Osteoblast (primary cell): ENCODE measurements around the gene GPR84. TPM values are rescaled to one million over a fixed set of nuclear protein-coding genes. Genes with fewer than 3 reads are reported as not detected.

Experiments
- DNase-seq: peaks from one replicate; pipeline ENCODE4 v3.0.0; 2011; ENCODE audit warnings: low spot score, mixed read lengths; ENCODE audit not compliant: insufficient read length; ENCODE audit errors: missing footprints
- H2AFZ ChIP-seq: 2 replicates; pipeline ENCODE4 v1.6.0; 2011; ENCODE audit warnings: mild to moderate bottlenecking, low read length
- H3K27ac ChIP-seq: 2 replicates; pipeline ENCODE4 v1.5.1; 2011; ENCODE audit warnings: mild to moderate bottlenecking, low read depth, low read length, moderate library complexity
- H3K27me3 ChIP-seq: 2 replicates; pipeline ENCODE4 v1.6.0; 2012; ENCODE audit warnings: mild to moderate bottlenecking, control low read depth, inconsistent platforms, low read length, moderate library complexity; ENCODE audit not compliant: insufficient read depth
- H3K36me3 ChIP-seq: 2 replicates; pipeline ENCODE4 v1.5.1; 2011; ENCODE audit warnings: mild to moderate bottlenecking, low read length, control low read depth, moderate library complexity; ENCODE audit not compliant: insufficient read depth
- H3K4me1 ChIP-seq: 2 replicates; pipeline ENCODE4 v1.5.1; 2011; ENCODE audit warnings: mild to moderate bottlenecking, low read length, control low read depth, moderate library complexity; ENCODE audit not compliant: insufficient read depth
- H3K4me2 ChIP-seq: 2 replicates; pipeline ENCODE4 v1.6.0; 2011; ENCODE audit warnings: mild to moderate bottlenecking, low read length; ENCODE audit not compliant: insufficient read depth
- H3K4me3 ChIP-seq: fragments of 200-600 bp; sonication (generic); 3 replicates; pipeline ENCODE4 v1.5.1; 2012; ENCODE audit warnings: mild to moderate bottlenecking, low read length, inconsistent platforms; ENCODE audit not compliant: insufficient read depth
- H3K79me2 ChIP-seq: 2 replicates; pipeline ENCODE4 v1.6.0; 2012; ENCODE audit warnings: mild to moderate bottlenecking, low read length, control low read depth, inconsistent platforms; ENCODE audit not compliant: insufficient read depth
- H3K9me3 ChIP-seq: 2 replicates; pipeline ENCODE4 v1.5.1; 2011; ENCODE audit warnings: low read depth, low read length, control low read depth
- H4K20me1 ChIP-seq: 2 replicates; pipeline ENCODE4 v1.6.0; 2012; ENCODE audit warnings: mild to moderate bottlenecking, low read length, control low read depth; ENCODE audit not compliant: insufficient read depth
- total RNA-seq: library from RNA; depleted of rRNA; stranded (reverse); fragments of >200 nt; gene quantifications from 2 replicates; pipeline ENCODE4 v1.2.3, GENCODE V29; 2012
- TF ChIP-seq, protein P1 (sequence below): IDR thresholded peaks from 2 replicates; pipeline ENCODE4 v1.5.1; 2011; ENCODE audit warnings: mild to moderate bottlenecking, low read depth, low read length, moderate library complexity; ENCODE audit errors: extremely low read depth

Gene GPR84
- total RNA-seq, 1 donor, result 0.36 TPM

DNA sequence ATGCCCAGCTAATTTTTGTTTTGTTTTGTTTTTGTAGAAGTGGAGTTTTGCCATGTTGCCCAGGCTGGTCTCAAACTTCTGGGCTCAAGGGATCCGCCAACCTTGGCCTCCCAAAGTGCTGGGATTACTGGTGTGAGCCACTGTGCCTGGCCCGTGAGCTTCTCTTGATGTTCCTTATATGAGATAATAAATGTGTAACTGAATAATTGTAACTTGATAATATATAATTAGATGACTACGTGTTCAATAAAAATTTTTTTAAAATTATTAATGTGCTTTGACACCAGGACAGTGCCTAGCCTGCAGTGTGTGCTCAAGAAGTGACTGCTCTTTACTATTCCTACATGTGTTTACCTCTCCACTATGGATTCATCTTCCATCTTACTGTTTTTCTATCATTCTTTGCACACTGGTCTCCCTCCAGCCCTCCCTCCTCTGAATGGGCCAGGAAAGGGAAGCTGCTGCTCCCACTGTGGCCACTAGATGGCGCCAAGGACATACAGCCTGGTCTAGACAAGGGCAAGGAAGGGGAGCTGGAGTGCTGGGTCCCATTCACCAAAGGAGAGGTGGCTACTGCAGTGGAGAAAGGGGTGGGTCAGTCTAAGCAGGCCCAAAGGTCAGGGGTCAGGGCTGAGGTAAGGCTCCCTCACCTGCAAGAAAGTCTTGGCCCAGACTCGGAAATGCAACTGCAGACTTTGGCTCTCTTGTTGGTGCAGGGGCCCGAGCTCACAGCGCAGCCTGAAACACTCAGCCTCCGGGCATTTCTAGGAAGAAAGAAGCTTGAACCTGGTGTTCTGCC, 34.9 kb upstream of the GPR84 start:
- Histone ChIP-seq H3K36me3 (peaks cover 100% of the 10 kb centered on the region), H4K20me1 (peaks cover 61% of the 10 kb centered on the region)
- peak; percentile 98 for DNase-seq

DNA sequence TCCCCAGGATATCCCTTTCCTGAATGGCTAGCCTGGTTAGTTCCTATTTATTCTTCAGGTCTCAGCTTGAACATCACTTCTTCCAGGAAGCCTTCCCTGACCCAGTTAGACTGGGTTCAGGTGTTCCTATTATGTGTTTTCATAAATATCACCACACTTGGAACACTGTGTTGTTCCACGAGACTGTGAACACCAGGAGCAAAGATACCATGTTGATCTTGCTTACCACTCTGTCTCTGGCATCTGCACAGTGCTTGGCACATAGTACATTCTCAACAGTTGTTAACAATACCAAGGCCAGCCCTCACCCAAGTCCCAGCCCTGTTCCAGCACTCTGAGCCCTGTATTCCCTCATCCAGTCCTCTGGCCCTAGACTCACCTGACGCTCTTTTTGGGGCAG, 33.9 kb upstream of the GPR84 start:
- Histone ChIP-seq H2AFZ (no peak overlapping the region), H3K4me3 (no peak overlapping the region), H3K27me3 (no peaks in the 10 kb centered on the region), H3K9me3 (no peaks in the 10 kb centered on the region), H3K36me3 (peaks cover 99% of the 10 kb centered on the region), H3K79me2 (peaks cover 4% of the 10 kb centered on the region), H3K4me2 (no peak overlapping the region), H4K20me1 (peaks cover 59% of the 10 kb centered on the region), H3K4me1 (no peaks in the 10 kb centered on the region), H3K27ac (no peak overlapping the region)
- DNase-seq, result no peak
- TF ChIP-seq, protein P1, sequence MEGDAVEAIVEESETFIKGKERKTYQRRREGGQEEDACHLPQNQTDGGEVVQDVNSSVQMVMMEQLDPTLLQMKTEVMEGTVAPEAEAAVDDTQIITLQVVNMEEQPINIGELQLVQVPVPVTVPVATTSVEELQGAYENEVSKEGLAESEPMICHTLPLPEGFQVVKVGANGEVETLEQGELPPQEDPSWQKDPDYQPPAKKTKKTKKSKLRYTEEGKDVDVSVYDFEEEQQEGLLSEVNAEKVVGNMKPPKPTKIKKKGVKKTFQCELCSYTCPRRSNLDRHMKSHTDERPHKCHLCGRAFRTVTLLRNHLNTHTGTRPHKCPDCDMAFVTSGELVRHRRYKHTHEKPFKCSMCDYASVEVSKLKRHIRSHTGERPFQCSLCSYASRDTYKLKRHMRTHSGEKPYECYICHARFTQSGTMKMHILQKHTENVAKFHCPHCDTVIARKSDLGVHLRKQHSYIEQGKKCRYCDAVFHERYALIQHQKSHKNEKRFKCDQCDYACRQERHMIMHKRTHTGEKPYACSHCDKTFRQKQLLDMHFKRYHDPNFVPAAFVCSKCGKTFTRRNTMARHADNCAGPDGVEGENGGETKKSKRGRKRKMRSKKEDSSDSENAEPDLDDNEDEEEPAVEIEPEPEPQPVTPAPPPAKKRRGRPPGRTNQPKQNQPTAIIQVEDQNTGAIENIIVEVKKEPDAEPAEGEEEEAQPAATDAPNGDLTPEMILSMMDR, result no peak

More for the DNA sequence above, 34.9 kb upstream of the GPR84 start:
- Histone ChIP-seq H2AFZ (no peak overlapping the region), H3K4me1 (no peaks in the 10 kb centered on the region), H3K4me2 (no peak overlapping the region), H3K9me3 (no peaks in the 10 kb centered on the region), H3K27ac (no peak overlapping the region), H3K27me3 (no peaks in the 10 kb centered on the region), H3K79me2 (peaks cover 10% of the 10 kb centered on the region), H3K4me3 (no peak overlapping the region)
- TF ChIP-seq, protein P1, result peak; percentile 100

DNA sequence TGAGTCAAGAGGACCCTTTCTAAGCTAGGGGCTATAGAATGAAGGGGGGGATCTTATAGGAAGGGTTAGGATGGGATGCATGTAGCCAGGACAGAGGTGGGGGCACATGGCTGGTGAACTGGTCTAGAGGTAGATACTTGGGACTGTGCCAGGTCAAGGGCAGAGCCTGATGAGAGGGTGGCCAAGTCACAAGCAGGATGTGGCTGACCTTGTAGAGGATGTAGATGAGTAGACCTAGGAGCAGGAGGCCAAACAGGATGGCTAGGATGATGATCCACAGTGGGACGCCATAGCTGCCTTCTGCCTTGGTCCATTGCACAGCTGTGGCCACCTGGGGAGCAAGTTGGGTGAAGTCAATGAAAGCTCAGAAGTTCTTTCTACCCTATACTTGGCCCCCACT, 32.9 kb upstream of the GPR84 start:
- Histone ChIP-seq H3K36me3 (peaks cover 95% of the 10 kb centered on the region), H3K4me3 (no peak overlapping the region), H3K27ac (no peak overlapping the region), H3K9me3 (no peaks in the 10 kb centered on the region), H3K79me2 (peaks cover 4% of the 10 kb centered on the region), H3K4me1 (no peaks in the 10 kb centered on the region), H3K27me3 (no peaks in the 10 kb centered on the region), H2AFZ (no peak overlapping the region), H4K20me1 (peaks cover 57% of the 10 kb centered on the region), H3K4me2 (no peak overlapping the region)
- TF ChIP-seq, protein P1, result no peak
- DNase-seq, result peak; percentile 11

DNA sequence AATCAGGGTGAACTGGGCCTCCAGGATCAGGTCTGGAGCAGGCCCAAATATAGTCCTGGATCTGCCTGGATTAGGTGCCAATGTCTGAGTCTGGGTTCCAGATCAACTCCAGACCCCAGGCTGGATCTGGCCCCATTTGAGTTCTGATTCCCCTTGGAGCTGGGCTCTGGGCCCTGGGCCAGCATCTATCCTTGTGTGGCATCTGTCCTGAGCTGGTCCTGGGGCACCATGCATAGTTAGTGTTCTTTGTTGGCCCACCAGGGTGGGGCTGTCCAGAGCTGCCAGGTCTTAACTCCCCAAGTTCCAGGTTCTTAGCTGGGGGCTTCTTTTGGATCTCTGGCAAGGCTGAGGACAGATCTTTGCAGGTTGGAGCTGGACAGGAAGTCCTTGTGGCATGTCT, 31.3 kb upstream of the GPR84 start:
- no peaks in the 10 kb centered on the region for H3K4me1 ChIP-seq
- TF ChIP-seq, protein P1, result no peak
- H3K9me3 ChIP-seq, result no peaks in the 10 kb centered on the region
- H4K20me1 ChIP-seq, result peaks cover 43% of the 10 kb centered on the region
- H3K27me3 ChIP-seq, result no peaks in the 10 kb centered on the region
- no peaks in the 10 kb centered on the region for H3K79me2 ChIP-seq
- no peak overlapping the region for H3K4me3 ChIP-seq
- peaks cover 79% of the 10 kb centered on the region for H3K36me3 ChIP-seq
- no peak overlapping the region for H2AFZ ChIP-seq
- H3K4me2 ChIP-seq, result no peak overlapping the region
- DNase-seq, result no peak
- H3K27ac ChIP-seq, result no peak overlapping the region
